IMR-90 (cell line): ENCODE data around the gene ABHD12B. TPM values are rescaled to one million over a fixed set of nuclear protein-coding genes. Genes with fewer than 3 reads are reported as not detected.

Experiments
- ATAC-seq: fragments of 200-7000 bp; cut with Tn5 transposase; 2 replicates; pipeline ENCODE4 v1.9.1; 2020; ENCODE audit warnings: low read depth, mild to moderate bottlenecking, moderate library complexity
- BruUV-seq: library from RNA; stranded (reverse); fragments of 400-500 nt; replicated peaks from 2 replicates; lab custom pipeline; 2021; lab: Mats Ljungman, UMichigan
- CTCF ChIA-PET: fragments of 300-600 bp; formaldehyde crosslinking; extraction: SDS; loops from one replicate; lab custom pipeline; 2021; ENCODE audit warnings: antibody characterized with exemption; lab: Yijun Ruan, JAX
- POLR2A ChIA-PET: fragments of 300-600 bp; sonication (Branson Sonifier 250); formaldehyde crosslinking; loops from one replicate; lab custom pipeline; 2022; ENCODE audit warnings: antibody characterized with exemption; ENCODE audit not compliant: unreplicated experiment; lab: Charles Lee
- DNase-seq: peaks from one replicate; pipeline ENCODE4 v3.0.0; 2013
- H2AFZ ChIP-seq: replicated peaks from 2 replicates; pipeline ENCODE3; 2013; ENCODE audit warnings: low read length, mild to moderate bottlenecking; ENCODE audit not compliant: poor library complexity
- H2AK5ac ChIP-seq: 2 replicates; pipeline ENCODE4 v1.6.1; 2013; ENCODE audit warnings: low read depth, low read length, inconsistent platforms
- H2AK9ac ChIP-seq: replicated peaks from 2 replicates; pipeline ENCODE3; 2013; ENCODE audit warnings: mild to moderate bottlenecking, low read depth, low read length, moderate library complexity; ENCODE audit not compliant: poor library complexity
- H2BK120ac ChIP-seq: 2 replicates; pipeline ENCODE4 v1.6.1; 2013; ENCODE audit warnings: low read depth, low read length, inconsistent platforms
- H2BK15ac ChIP-seq: 3 replicates; pipeline ENCODE4 v1.6.1; 2013; ENCODE audit warnings: low read depth, low read length, inconsistent platforms
- H2BK20ac ChIP-seq: 2 replicates; pipeline ENCODE4 v1.6.1; 2013; ENCODE audit warnings: low read depth, mild to moderate bottlenecking, inconsistent platforms, low read length, moderate library complexity
- H2BK5ac ChIP-seq: 2 replicates; pipeline ENCODE4 v1.6.1; 2013; ENCODE audit warnings: mild to moderate bottlenecking, low read depth, low read length, inconsistent platforms; ENCODE audit not compliant: poor library complexity, severe bottlenecking
- H3K14ac ChIP-seq: replicated peaks from 2 replicates; pipeline ENCODE4 v1.6.1; 2013; ENCODE audit warnings: low read depth, low read length, inconsistent platforms
- H3K18ac ChIP-seq: 2 replicates; pipeline ENCODE4 v1.6.1; 2013; ENCODE audit warnings: low read depth, low read length, control low read depth
- H3K23ac ChIP-seq: 2 replicates; pipeline ENCODE4 v1.6.1; 2013; ENCODE audit warnings: low read depth, low read length, inconsistent platforms
- H3K27ac ChIP-seq: 2 replicates; pipeline ENCODE4 v1.5.1; 2013; ENCODE audit warnings: mild to moderate bottlenecking, control low read depth, low read length; ENCODE audit not compliant: insufficient read depth
- H3K27me3 ChIP-seq: 2 replicates; pipeline ENCODE4 v1.6.1; 2013; ENCODE audit warnings: low read length; ENCODE audit not compliant: control insufficient read depth, insufficient read depth
- H3K36me3 ChIP-seq: 2 replicates; pipeline ENCODE4 v1.6.1; 2013; ENCODE audit warnings: low read length, mixed read lengths; ENCODE audit not compliant: control insufficient read depth, insufficient read depth
- H3K4ac ChIP-seq: 2 replicates; pipeline ENCODE4 v1.6.1; 2013; ENCODE audit warnings: low read depth, low read length, inconsistent platforms
- H3K4me1 ChIP-seq: 2 replicates; pipeline ENCODE4 v1.6.1; 2013; ENCODE audit warnings: low read length, mixed read lengths; ENCODE audit not compliant: control insufficient read depth, insufficient read depth
- H3K4me2 ChIP-seq: 2 replicates; pipeline ENCODE4 v1.6.1; 2013; ENCODE audit warnings: low read depth, mild to moderate bottlenecking, control low read depth, low read length, moderate library complexity
- H3K4me3 ChIP-seq: 2 replicates; pipeline ENCODE4 v1.5.1; 2013; ENCODE audit warnings: low read depth, mild to moderate bottlenecking, control low read depth, low read length, moderate library complexity; ENCODE audit not compliant: insufficient read depth
- H3K56ac ChIP-seq: 2 replicates; pipeline ENCODE4 v1.6.1; 2013; ENCODE audit warnings: low read length, inconsistent platforms; ENCODE audit not compliant: insufficient read depth; ENCODE audit errors: extremely low read depth
- H3K79me1 ChIP-seq, 2 experiments: 2 replicates each; pipeline ENCODE4 v1.6.1; 2013; ENCODE audit warnings: low read length in 2 of 2, inconsistent platforms in 1 of 2, low read depth in 1 of 2
- H3K9ac ChIP-seq: 2 replicates; pipeline ENCODE4 v1.6.1; 2013; ENCODE audit warnings: low read depth, low read length, control low read depth
- H3K9me1 ChIP-seq: 2 replicates; pipeline ENCODE4 v1.6.1; 2013; ENCODE audit warnings: low read length, inconsistent platforms; ENCODE audit not compliant: insufficient read depth
- H3K9me3 ChIP-seq: 2 replicates; pipeline ENCODE4 v1.6.1; 2013; ENCODE audit warnings: low read length; ENCODE audit not compliant: control insufficient read depth, insufficient read depth
- H4K20me1 ChIP-seq: 2 replicates; pipeline ENCODE4 v1.6.1; 2013; ENCODE audit warnings: low read length, inconsistent platforms; ENCODE audit not compliant: insufficient read depth
- H4K5ac ChIP-seq: 2 replicates; pipeline ENCODE4 v1.6.1; 2013; ENCODE audit warnings: mild to moderate bottlenecking, low read depth, low read length, control low read depth
- H4K8ac ChIP-seq, 2 experiments: 2 replicates each; pipeline ENCODE4 v1.6.1; 2013; ENCODE audit warnings: low read depth in 2 of 2, low read length in 2 of 2, control low read depth in 1 of 2, inconsistent platforms in 1 of 2
- H4K91ac ChIP-seq: 2 replicates; pipeline ENCODE4 v1.6.1; 2013; ENCODE audit warnings: low read depth, low read length, inconsistent platforms; ENCODE audit not compliant: insufficient read depth
- CEBPB ChIP-seq: IDR thresholded peaks from 2 replicates; pipeline ENCODE4 v1.6.1; 2012; ENCODE audit warnings: low read depth, low read length, improper control_type of control experiment
- FOS ChIP-seq: fragments of 150-350 bp; IDR thresholded peaks from 2 replicates; pipeline ENCODE4 v1.6.1; 2016; ENCODE audit warnings: low read depth, low read length
- MAFK ChIP-seq: IDR thresholded peaks from 2 replicates; pipeline ENCODE4 v1.6.1; 2012; ENCODE audit warnings: low read depth, low read length, improper control_type of control experiment
- POLR2A ChIP-seq: IDR thresholded peaks from 2 replicates; pipeline ENCODE4 v1.6.1; 2012; ENCODE audit warnings: mild to moderate bottlenecking, low read depth, low read length
- WGBS, 2 experiments: methylation state at CpG; one replicate each; pipeline versions ENCODE4 v1.1.5 to v1.1.7; 2013; ENCODE audit warnings: missing lambda C conversion rate in 2 of 2; ENCODE audit not compliant: insufficient read length in 1 of 2; ENCODE audit errors: extremely low coverage in 2 of 2; 5-methylcytosine and 5-hydroxymethylcytosine counted together
- dilution Hi-C: fragments of 300-500 bp; cut with HindIII; formaldehyde crosslinking; loops from one replicate; pipeline ENCODE4 v1.14.3; 2018; ENCODE audit warnings: low sequenced_read_pairs; ENCODE audit not compliant: unreplicated experiment
- in situ Hi-C: fragments of 300-500 bp; cut with MboI; formaldehyde crosslinking; loops from 3 replicates; pipeline ENCODE4 v1.14.3; 2019; ENCODE audit warnings: low sequenced_read_pairs, inconsistent platforms, mixed read lengths
- intact Hi-C: fragments of 100-400 bp; cut with micrococcal nuclease; formaldehyde crosslinking; loops from 2 replicates; pipeline ENCODE4 v1.10.0; 2022
- polyA plus RNA-seq, 3 experiments: library from polyadenylated mRNA; depleted of rRNA; stranded (reverse); fragments of >200 nt; gene quantifications; 2 replicates each; pipeline ENCODE4 v1.2.3, GENCODE V29; 2012; ENCODE audit warnings: low replicate concordance in 1 of 3
- total RNA-seq: library from RNA; depleted of rRNA; stranded (reverse); fragments of >200 nt; gene quantifications from 2 replicates; pipeline ENCODE4 v1.2.3, GENCODE V29; 2012
- TF ChIP-seq, protein P1 (sequence below): fragments of 150-350 bp; IDR thresholded peaks from 2 replicates; pipeline ENCODE4 v1.6.1; 2017; ENCODE audit warnings: mild to moderate bottlenecking, antibody characterized with exemption, low read length, low read depth
- TF ChIP-seq, protein P2 (sequence below): fragments of 150-350 bp; IDR thresholded peaks from 2 replicates; pipeline ENCODE4 v1.6.1; 2016; ENCODE audit warnings: low read depth, mild to moderate bottlenecking, low read length, moderate library complexity, borderline replicate concordance
- TF ChIP-seq, protein P3 (sequence below): conservative IDR thresholded peaks from 2 replicates; pipeline ENCODE4 v1.5.1; 2012; ENCODE audit warnings: mild to moderate bottlenecking, low read depth, low read length, improper control_type of control experiment

The ABHD12B gene
- total and polyA plus RNA-seq, 2 of the 4 experiments (the other 2 are of a cell fraction), result 0.18 TPM; not detected in 1

DNA sequence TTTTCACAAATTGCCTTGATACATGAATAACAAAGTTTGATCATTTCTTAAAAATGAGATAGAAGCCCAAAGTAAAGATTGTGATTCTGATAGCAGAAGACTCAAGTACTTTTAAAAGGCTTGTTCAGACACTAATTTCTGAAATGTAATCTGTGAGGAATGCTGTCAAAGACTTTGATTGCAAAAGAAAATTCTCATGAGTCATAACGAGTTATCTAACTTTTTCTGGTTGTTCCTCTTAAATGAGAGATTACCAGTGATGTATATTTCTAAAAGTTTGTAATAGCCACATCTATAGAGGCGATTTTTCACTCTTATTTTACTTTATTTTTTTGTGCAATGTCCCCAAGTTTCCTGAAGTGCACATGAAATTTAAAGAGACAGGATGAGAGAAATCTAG is 65.5 kb downstream of the ABHD12B start:
- Histone ChIP-seq H4K8ac (no peak overlapping the region), H4K91ac (no peak overlapping the region), H2AK9ac (no peak overlapping the region), H2BK15ac (no peak overlapping the region), H3K79me1 (peaks cover 7 to 11% of the 10 kb centered on the region in 2 experiments; a peak in 3 of 4 replicates), H3K4me3 (no peak overlapping the region), H3K23ac (no peak overlapping the region), H3K18ac (no peak overlapping the region), H3K27me3 (no peaks in the 10 kb centered on the region), H3K27ac (no peak overlapping the region), H3K9ac (no peak overlapping the region), H2BK120ac (no peak overlapping the region; the same call in 1 of the 2 replicates), H3K9me3 (no peaks in the 10 kb centered on the region), H4K5ac (no peak overlapping the region), H3K4me1 (peaks cover 3% of the 10 kb centered on the region; the same call in 1 of the 2 replicates), H2BK5ac (peak overlapping the region; percentile 43), H2AFZ (no peak overlapping the region), H3K4ac (no peak overlapping the region), H2BK20ac (no peak overlapping the region), H3K36me3 (peaks cover 11% of the 10 kb centered on the region), H2AK5ac (no peak overlapping the region), H3K9me1 (peaks cover 15% of the 10 kb centered on the region), H3K14ac (no peak overlapping the region), H3K56ac (no peak overlapping the region), H3K4me2 (no peak overlapping the region), H4K20me1 (no peaks in the 10 kb centered on the region; the same call in 1 of the 2 replicates)
- WGBS, 2 experiments, result no CpG with 5 or more reads among the region's 2 CpGs
- intact Hi-C loops (loop anchor here (10.0 kb wide), 1 partner anchor 283 kb away; no protein-coding TSS in a partner anchor), in situ Hi-C loops (no loop called here), dilution Hi-C loops (no loop called here)
- CTCF ChIA-PET, result no interaction called here
- no TSS peak for BruUV-seq
- POLR2A ChIA-PET, result no interaction called here
- DNase-seq, result peak; percentile 80
- ATAC-seq, result peak; percentile 61
- TF ChIP-seq, protein P1, sequence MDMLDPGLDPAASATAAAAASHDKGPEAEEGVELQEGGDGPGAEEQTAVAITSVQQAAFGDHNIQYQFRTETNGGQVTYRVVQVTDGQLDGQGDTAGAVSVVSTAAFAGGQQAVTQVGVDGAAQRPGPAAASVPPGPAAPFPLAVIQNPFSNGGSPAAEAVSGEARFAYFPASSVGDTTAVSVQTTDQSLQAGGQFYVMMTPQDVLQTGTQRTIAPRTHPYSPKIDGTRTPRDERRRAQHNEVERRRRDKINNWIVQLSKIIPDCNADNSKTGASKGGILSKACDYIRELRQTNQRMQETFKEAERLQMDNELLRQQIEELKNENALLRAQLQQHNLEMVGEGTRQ, result no peak
- TF ChIP-seq, protein P2, sequence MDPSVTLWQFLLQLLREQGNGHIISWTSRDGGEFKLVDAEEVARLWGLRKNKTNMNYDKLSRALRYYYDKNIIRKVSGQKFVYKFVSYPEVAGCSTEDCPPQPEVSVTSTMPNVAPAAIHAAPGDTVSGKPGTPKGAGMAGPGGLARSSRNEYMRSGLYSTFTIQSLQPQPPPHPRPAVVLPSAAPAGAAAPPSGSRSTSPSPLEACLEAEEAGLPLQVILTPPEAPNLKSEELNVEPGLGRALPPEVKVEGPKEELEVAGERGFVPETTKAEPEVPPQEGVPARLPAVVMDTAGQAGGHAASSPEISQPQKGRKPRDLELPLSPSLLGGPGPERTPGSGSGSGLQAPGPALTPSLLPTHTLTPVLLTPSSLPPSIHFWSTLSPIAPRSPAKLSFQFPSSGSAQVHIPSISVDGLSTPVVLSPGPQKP, result no peak
- TF ChIP-seq CEBPB, result peak; percentile 93
- no peak for TF ChIP-seq MAFK
- TF ChIP-seq FOS, result peak; percentile 51; the same call in 1 of the 2 replicates
- TF ChIP-seq POLR2A, result no peak
- TF ChIP-seq, protein P3, sequence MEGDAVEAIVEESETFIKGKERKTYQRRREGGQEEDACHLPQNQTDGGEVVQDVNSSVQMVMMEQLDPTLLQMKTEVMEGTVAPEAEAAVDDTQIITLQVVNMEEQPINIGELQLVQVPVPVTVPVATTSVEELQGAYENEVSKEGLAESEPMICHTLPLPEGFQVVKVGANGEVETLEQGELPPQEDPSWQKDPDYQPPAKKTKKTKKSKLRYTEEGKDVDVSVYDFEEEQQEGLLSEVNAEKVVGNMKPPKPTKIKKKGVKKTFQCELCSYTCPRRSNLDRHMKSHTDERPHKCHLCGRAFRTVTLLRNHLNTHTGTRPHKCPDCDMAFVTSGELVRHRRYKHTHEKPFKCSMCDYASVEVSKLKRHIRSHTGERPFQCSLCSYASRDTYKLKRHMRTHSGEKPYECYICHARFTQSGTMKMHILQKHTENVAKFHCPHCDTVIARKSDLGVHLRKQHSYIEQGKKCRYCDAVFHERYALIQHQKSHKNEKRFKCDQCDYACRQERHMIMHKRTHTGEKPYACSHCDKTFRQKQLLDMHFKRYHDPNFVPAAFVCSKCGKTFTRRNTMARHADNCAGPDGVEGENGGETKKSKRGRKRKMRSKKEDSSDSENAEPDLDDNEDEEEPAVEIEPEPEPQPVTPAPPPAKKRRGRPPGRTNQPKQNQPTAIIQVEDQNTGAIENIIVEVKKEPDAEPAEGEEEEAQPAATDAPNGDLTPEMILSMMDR, result no peak
